IPS-NIHi7 (cell line): ENCODE data around the gene LMNA.

ENCODE experiments used
- DNase-seq: peaks from one replicate; pipeline ENCODE4 v3.0.0; 2012; ENCODE audit warnings: mixed read lengths; ENCODE audit errors: extremely low spot score

The LMNA gene

GRCh38 chr1:156081917-156082308 lies 32.6 kb upstream of the LMNA start:
- no peak for DNase-seq

GRCh38 chr1:156082309-156083091 lies 32.0 kb upstream of the LMNA start, which contains the start of gene MEX3A:
MEX3A (minus strand) TSS chr1:156082465; CDS start chr1:156081998, 467 bp downstream.
- DNase-seq, result peak; percentile 86

- no peak for DNase-seq
Measured at GRCh38 chr1:156083800-156084790, 30.4 kb upstream of the LMNA start.

GRCh38 chr1:156086256-156086662 lies 28.3 kb upstream of the LMNA start:
- DNase-seq, result no peak

GRCh38 chr1:156089704-156090103 lies 24.8 kb upstream of the LMNA start:
- no peak for DNase-seq

GRCh38 chr1:156090138-156090839 lies 24.2 kb upstream of the LMNA start:
- DNase-seq, result no peak

- peak; percentile 87 for DNase-seq
Measured at GRCh38 chr1:156090840-156091188, 23.7 kb upstream of the LMNA start.

DNA sequence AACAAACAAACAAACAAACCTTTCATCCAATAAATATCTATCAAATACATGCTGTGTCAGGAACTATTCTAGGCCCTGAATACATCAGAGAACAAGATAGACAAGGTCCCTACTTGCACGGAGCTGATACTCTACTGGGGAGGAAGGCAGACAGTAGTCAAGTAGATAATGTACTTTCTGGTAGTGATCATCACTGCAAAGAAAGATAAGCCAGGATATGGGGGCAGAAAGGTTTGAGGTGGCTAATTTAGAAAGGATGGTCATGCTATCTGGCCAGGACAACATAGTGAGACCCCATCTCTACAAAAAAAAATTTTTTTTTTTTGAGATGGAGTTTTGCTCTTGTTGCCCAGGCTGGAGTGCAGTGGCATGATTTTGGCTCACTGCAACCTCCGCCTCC lies 22.9 kb upstream of the LMNA start:
- DNase-seq, result no peak

GRCh38 chr1:156095906-156096508 lies 18.5 kb upstream of the LMNA start:
- DNase-seq, result no peak

GRCh38 chr1:156096640-156097391 lies 17.7 kb upstream of the LMNA start:
- DNase-seq, result peak; percentile 85

DNA sequence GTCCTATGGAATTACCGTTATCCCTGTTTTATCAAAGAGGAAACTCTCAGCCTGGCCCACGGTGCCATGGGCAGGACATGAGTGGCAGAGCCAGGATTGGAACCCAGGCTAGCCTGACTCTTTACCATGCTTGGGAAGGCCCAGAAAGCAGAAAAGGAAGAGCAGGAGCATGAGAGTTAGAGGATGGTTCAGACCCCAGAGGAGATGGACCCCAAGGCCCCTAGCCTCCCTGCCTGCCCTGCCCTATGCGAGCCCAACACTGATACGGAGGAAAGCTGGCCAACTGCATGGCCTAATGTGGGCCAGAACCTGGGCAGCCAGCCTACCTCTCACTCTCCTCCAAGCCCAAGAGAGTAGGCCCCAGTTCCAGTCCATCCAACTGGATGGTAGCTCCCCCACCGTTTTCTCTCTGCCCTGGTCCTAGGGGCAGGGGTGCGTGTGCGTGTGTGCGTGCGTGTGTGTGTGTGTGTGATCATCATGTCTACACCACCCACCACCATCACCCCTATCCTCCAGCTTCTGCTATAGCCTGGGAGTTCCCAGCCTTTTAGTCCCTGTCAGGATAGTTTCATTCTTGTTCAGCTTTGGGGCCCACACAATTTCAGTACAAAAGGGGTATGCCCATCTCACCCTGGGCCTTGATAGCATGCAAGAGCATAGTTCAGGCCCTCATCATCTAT lies 16.9 kb upstream of the LMNA start:
- DNase-seq, result no peak

DNA sequence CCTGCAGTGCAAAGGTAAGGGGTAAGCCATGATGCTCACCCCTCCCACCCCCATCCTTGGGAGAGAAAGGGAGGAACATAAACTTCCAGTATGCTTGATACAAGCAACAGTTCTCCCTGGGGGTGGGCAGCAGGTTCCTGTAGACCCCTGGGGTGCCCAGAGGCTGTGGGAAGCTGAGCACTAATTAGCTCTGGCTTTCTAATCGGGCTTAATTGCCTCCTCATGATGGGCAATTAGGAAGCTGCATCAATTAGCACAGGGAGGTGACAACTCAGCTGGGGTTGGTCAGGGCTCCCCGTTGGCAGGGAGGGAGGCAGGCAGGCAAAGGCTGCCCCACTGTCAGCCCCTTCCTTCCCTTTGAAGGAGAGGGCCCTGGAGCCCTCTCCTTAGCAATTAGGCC lies 15.7 kb upstream of the LMNA start:
- DNase-seq, result no peak

DNA sequence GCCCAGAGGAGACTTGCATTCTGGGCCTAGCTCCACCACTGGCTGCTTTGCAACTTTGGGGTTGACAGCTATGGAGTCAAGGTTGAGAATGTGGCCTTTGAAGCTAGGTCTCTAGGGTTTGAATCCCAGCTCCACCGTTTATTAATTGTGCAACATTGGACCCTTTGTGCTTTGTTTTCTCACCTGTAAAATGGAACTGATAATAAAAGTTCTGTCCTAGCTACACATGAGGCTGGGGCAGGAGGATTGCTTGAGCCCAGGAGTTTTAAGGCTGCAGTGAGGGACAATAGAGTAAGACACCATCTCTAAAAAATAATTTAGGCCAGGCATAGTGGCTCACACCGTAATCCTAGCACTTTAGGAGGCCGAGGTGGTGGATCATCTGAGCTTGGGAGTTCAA lies 15.2 kb upstream of the LMNA start:
- DNase-seq, result no peak

DNA sequence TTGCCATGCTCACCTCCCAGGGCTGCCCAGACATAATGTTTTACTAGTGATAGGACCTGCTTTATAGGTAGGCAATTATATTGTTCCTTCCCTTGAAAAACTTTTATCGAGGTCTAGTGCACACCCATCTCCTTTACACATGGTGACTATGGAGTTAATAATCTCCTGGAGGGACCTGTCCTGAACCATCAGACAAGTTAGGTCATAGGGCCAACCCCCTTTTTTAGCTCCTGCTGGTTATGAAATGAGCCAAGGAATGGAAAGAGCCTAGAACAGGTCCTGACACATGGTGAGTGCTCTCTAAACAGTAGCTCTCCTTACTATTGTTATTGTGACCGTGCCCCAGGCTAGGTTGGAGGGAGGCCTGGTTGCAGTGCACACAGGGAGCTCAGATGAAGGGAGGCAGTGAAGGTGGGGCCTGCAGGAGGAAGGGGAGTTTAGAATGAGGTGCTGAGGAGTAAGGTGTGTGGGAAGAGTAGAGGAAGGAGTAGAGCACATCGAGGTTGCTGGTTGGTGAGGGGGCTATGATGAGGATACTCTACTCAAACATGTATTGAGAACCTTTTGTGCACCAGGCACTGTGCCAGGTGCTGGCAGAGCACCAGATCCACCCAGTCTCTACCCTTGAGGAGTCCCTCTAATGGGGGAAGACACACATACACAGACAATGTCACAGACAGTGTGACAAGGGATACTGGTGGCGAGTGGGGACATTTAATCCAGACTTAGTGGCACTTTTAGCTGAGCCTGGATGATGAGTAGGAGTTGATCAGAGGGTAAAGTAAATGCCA lies 14.1 kb upstream of the LMNA start:
- no peak for DNase-seq

- no peak for DNase-seq
Measured at GRCh38 chr1:156101880-156102279, 12.6 kb upstream of the LMNA start.

DNA sequence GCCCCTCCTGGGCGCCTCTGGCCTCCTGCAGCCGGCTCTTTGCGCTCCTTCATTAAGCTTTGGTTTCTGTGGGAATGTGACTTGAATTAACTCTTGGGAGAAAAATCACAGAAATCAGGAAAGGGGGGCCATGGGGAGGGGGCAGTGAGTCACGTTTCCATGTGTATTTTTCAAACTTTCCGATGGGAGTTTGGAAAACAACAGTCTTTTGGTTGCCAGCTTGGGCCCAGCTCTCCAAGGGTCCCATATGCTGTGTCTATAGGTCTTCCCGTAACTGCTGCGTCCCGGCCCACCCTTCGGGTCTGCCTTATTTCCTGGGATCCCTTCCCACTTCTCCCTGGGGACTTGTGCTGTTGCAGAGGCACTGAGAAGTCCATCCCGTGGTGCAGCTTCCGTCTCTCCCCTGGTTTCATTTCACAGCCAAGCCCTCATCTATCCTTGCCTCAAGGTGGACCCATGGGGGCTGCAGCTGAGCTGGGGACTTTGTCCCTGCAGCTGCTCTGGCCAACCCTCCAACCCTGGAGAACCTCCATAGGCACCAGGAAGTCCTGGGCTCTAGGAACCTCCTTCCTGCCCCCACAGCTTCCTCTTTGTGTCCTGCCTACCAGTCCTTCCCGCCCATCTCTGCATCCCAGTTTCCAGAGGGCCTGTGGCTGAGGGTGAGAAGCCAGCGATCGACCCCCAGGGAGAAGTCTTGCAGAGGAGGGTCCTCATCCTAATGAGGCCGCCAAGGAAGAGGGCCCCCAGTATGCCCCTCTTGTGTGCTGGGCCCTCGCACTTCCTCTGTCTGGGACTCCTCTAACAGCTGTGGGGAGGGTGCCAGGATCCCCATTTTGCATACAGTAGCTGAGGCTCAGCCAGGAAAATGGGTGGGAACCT lies 11.6 kb upstream of the LMNA start:
- DNase-seq, result no peak

DNA sequence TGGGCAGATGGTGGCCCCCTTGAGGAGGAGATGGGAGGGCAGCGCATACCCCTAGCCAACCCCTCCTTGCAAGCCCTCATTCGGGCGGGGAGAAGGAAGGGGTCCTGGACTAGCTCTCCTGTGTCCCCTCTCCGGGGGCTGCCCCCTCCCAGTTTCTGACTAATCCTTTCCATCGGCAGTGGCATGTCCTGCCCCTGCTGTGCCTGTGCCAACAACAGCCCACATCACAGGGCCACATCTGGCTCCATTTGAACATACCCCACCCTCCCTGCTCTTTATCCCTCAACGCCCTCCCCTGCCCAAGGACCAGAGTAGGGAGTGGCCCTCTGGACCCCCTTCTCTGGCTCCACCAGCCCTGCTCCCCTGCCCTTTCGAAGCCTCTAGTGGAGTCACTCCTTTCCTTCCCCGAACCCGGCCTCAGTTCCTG lies 11.0 kb upstream of the LMNA start:
- no peak for DNase-seq

- peak; percentile 53 for DNase-seq
Measured at GRCh38 chr1:156104065-156104810, 10.3 kb upstream of the LMNA start.
